NCI-H2029 treated with DMSO at 0.1 percent for 48 hours (cell line): ENCODE results near the gene UBE2O.

Source experiments
- DNase-seq: peaks from one replicate; lab custom pipeline; 2025; lab: John Stamatoyannopoulos, UW

UBE2O gene

DNA sequence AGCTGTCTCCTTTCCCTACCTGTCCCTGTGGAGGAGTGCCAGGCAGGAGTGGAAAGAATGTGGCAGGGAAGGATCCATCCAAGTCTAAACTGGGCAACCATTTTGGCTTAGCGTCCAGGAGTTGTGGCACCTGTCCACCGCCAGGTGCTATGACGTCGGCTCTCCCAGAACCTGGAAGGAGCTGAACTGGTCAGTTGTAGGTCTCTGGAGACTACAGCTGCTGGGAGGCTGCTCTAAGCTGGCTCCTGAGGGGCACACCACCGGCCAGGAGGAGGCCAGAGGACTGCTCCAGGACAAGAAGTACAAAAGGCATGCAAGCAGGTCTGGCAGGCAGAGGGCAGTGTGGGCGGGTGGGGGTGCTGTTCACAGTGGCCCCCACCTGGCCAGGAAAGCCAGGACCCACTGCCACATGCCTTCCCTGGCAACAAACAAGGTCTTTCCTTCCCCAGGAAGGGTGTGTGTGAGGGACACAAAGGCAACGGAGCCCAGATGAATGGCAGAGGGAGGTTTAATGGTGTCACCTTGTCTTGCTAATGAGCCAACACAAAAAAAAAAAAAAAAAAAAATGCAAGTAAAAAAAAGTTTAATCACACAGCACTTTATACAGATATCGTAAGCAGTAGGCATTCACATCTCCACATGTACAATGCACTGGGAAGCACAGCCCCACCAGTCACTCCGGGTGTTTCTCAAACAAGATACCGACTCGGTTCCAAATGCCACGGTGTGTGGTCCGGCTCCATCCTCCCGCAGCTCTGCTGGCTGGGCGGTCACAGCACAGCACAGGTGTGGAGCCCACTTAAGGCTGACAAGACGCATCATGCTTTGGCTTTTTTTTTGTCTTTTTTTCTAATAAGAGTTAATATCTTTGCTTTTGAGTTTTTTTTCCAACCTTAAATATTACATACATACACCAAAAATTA, 63.7 kb downstream of the UBE2O start:
- no peak for DNase-seq

DNA sequence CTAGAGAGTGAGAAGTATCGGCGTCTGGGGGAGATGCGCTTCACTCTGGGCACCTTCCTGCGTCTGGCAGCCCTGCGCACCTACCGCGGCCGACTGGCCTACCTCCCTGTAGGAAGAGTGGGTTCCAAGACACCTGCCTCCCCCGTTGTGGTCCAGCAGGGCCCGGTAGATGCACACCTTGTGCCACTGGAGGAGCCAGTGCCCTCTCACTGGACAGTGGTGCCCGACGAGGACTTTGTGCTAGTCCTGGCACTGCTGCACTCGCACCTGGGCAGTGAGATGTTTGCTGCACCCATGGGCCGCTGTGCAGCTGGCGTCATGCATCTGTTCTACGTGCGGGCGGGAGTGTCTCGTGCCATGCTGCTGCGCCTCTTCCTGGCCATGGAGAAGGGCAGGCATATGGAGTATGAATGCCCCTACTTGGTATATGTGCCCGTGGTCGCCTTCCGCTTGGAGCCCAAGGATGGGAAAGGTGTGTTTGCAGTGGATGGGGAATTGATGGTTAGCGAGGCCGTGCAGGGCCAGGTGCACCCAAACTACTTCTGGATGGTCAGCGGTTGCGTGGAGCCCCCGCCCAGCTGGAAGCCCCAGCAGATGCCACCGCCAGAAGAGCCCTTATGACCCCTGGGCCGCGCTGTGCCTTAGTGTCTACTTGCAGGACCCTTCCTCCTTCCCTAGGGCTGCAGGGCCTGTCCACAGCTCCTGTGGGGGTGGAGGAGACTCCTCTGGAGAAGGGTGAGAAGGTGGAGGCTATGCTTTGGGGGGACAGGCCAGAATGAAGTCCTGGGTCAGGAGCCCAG, 65.8 kb downstream of the UBE2O start:
- DNase-seq = no peak

DNA sequence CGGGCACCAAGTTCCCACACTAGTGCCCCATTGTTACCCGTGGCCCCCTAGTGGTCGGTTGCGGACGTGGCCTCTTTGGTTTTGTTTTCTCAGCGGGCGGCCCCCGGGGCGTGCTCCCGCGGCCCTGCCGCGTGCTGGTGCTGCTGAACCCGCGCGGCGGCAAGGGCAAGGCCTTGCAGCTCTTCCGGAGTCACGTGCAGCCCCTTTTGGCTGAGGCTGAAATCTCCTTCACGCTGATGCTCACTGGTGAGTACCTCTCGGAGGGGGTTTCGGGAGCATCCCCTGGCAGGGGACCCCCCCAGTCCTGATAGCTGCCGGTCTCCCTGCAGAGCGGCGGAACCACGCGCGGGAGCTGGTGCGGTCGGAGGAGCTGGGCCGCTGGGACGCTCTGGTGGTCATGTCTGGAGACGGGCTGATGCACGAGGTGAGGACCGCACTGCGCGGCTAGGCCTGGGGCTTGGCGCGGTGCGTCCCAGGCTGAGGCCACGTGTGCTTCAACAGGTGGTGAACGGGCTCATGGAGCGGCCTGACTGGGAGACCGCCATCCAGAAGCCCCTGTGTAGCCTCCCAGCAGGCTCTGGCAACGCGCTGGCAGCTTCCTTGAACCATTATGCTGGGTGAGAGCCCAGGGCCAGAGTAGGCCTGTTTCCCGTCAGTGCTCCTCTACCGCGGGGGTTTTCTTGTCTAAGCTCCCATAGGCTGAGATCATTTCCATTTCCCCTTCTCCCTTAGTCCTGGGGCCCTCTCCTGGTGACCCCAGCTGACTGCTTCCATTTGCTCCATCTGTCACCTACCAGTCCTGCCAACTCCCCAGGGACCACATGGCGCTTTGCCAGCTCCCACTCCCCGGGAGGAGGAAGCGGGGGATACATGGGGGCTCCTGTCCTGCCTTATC, 66.8 kb downstream of the UBE2O start:
- DNase-seq = peak; percentile 21

DNA sequence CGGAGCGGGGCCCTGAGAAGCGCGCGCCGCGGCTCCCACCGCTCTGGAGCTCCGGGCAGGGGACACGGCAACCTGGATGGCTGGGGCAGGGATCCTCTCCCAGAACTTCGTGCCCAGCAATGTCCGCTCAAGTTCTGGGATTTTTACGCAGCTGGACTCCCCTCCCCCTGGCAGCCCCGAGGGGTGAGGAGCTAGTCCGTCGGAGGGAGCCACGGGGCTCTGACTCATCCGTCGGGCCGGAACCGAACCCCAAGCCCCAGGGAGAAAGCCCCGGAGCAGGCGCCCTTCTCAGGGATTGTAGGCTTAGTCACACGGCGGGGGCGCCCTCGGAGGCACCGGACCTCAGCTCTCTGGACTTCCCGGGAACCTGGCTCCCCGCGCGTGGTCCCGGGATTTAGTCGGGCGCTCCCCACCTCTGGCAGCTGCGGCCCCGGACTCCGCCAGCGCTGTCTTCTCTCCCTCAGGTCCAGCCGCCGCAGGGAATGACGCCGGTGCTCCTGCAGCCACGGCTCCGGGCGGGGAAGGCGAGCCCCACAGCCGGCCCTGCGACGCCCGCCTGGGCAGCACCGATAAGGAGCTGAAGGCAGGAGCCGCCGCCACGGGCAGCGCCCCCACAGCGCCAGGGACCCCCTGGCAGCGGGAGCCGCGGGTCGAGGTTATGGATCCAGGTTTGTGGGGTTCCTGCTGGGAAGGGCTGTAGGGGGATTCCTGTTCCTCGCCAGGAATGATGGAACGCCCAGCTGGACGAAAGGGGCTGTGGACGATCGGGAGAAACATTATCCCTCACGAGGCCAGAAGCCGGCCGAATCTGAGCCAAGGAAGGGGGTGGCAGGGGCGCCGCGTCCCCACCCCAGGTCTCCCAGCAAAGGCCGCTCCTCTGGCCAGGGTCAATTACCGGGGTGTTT, 67.7 kb downstream of the UBE2O start:
- no peak for DNase-seq

DNA sequence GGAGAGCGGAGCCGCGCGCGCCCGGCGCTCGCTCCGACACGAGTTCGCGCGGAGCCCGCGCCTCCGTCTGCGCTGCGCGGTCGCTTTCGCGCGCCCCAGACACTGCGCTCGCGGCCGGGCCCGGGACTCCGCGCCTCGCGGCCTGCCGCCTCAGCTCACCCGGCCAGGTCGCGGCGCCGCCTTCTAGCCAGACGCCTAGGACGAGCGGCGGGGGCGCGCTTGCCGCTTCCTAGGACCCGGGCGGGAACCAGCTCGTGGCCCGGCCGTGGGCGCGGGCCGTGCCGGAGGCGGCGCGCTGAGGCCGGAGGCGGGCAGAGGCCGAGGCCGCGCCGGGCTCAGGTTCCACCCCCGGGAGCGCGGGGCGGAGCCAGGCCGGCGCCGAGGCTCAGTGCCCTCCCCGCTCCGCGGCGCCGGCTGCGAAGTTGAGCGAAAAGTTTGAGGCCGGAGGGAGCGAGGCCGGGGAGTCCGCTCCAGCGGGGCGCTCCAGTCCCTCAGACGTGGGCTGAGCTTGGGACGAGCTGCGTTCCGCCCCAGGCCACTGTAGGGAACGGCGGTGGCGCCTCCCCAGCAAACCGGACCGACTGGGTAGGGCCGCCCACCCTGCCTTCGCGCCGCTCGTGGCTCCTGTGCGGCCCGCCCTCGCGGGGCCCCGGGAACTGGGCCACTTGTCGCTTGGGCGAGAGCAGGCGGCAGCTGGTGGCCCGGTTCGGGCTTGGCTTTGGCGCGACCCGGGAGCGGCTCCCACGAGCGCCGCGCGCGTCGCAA, 68.5 kb downstream of the UBE2O start, which contains the start of gene SPHK1:
SPHK1 (plus strand) TSS at position 388 of the 765 bp plus-strand sequence. CDS start 1,036 bp downstream, outside the sequence.
- DNase-seq = no peak

DNA sequence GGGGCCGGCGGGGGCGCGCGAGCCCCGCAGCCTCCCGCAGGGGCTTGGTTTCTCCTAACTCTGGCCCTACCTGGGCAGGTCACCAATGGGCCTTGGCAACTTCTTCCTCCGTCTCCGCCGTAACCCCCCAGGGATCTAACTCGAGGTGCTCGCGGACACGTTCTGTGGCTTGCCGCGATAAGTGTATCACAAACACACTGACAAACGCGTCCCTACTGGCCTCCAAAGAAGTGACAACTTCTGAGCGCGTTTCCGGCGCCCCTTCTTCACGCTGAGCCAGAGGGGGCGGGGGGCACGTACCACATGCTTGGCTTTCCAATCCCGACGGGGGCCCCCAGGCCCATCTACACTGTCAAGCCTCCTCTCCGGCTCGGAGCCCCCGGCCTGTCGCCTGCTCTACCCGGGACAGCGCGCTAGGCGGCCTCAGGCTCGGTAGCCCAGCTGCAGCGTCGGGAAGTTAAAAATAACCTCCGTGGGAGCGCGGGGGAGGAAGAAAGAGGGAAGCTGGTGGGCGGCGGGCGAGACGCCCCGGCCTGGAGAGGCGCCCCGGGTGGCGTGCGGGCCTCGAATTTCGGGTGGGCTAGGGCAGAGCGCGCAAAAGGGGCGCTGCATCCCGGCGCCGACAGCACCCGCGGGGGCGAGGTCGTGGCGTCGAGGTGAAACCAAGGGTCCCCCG, 69.3 kb downstream of the UBE2O start:
- DNase-seq = no peak

DNA sequence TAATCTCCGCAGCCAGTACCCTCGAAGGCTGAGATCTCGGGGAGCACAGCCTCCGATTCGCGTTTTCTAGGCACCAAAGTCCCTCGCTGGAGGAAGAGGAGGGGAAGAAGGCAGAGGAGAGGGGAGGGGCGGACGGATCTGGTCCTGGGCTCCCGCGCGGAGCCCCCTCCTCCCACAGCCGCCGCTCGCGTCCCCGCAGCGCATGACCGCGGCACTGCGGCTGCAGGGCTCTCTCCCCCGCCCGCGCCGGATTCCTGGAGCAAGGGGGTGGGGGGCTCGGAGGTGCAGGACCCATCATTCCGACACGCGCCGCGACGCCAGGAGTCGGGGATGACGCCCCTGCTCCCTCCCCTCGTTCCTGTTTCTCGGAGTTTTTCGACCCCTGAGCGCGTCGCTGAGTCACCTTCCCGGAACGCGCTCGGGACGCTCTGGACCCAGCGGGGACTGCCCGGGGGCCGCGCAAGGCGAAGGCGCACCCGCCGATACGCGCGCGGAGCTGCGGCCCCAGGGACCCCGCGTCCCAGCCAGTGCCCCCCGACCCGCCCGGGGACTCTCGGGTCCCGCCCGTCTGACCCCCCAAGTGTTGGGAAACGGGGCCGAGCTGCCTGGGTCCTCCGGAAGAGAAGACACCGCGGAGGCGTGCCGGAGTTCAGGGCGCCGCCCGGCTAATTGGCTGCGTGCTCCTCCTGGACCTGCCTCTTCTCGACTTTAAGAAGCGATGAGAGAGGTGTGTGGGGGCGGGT, 70.0 kb downstream of the UBE2O start:
- DNase-seq = no peak

DNA sequence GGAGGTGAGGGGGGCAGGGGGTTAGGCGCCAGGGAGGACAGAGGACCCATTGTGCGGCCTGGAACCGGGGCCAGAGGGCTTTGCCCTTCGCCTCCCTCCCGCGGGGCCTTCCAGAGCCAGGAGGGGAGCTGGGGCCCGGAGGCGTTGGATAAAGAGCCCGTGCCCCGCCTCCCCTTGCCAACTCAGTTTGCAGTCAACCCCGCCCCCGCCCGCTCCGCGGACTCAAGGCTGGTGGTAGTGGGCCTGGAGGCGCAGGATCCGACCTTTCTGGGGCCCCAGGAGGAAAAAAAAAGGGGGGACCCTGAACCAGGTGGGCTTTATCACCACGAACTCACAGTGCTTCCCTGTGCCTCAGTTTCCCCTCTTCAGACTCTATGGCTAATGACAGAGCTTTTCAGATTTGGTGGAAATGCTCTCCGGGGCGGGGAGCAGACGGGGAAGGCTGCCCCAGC, 70.6 kb downstream of the UBE2O start:
- no peak for DNase-seq

DNA sequence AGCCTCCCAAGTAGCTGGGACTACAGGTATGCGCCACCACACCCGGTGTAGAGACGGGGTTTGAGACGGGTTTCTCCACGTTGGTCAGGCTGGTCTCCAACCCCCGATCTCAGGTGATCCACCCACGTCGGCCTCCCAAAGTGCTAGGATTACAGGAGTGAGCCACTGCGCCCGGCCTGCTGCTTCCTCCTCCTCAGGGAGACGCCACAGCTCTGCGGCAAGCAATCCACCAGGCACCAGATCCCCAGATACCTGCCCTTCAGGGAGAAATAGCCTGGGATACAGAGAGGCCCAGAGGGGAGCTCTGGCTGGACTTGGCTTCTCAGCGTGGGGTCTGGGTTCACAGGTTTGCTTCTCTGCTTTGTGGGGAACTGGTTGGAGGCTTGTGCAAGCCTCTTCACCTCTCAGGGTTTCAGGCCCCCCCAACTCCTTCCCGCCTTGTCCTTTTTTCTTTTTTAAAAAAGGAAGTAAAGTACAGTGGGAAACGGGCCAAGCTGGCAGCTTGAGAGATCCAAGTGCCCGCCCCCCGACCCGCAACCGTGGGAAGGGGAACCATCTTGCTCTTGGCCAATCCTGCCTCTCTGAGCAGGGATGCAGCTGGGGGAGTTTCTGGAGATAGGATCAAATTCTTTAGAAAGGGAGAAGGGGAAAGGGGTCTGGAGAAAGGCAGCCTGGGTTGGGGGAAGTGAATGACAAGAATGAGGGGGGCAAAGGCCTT, 71.2 kb downstream of the UBE2O start:
- DNase-seq = no peak

DNA sequence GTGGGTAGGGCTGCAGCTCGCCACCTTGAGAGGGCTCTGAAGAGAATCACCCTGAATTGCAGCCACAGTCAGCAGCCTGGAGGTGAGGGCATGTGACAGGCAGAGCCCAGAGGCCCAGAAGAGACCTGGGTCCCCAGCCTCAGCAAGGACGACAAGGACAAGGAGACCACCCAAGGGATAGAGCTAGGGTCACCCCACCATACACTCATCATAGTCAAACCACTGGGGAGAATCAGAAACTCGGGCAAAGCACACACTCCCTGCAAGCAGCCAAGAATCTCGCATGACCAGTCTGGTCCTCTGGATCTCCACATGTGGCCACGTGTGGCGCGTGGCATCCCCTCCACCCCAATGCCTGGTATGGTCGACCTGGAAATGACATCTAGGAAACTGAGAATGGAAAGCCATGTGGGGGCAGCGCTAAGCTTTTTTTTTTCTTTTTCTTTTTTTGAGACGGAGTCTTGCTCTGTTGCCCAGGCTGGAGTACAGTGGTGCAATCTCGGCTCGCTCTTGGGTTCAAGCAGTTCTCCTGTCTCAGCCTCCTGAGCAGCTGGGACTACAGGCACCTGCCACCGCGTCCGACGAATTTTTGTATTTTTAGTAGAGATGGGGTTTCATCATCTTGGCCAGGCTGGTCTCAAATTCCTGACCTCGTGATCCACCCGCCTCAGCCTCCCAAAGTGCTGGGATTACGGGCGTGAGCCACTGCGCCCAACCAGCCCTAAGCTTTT, 73.1 kb downstream of the UBE2O start:
- no peak for DNase-seq

DNA sequence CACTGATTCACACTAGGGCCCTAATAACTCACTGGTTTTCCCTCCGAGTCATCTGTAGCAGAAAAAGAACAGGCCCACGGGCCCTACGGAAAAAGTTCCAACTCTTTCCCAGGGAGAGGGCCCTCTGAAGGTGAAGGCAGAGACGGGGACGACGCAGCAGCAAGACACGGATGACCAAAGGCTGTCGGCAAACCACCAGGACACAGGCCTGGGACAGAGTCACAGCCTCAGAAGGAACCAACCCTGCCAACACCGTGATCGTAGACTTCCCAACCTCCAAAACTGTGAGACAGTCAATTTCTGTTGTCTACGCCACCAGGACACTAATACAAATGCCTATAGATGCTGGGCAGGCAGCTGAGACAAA, 73.7 kb downstream of the UBE2O start:
- no peak for DNase-seq

DNA sequence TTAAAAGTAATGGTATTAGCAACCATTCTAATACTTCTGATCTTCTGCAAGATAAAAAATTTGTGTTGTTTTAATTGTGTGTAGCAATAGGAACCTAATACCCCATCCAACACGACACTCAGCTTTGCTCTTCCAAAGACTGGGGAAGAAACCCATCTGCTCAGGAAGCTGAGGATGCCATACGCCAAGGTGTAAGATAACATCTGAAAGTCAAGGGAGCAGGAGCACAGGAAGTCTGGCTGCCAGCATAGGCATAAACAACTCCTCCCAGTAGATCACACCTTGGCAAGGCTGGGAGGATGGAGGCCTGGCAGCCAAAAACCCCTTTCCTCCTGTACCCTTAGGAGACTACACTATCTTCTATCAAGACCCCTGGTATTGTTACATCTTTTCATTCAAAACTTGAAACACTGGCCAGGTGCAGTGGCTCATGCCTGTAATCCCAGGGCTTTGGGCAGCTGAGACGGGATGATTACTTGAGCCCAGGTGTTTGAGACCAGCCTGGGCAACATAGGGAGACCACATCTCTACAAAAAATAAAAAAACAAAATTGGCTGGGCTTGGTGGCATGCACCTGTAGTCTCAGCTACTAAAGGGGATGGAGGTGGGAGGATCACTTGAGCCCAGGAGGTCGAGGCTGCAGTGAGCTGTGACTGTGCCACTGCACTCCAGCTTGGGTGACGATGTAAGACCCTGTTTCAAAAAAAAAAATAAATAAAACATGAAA, 74.2 kb downstream of the UBE2O start:
- DNase-seq = no peak

DNA sequence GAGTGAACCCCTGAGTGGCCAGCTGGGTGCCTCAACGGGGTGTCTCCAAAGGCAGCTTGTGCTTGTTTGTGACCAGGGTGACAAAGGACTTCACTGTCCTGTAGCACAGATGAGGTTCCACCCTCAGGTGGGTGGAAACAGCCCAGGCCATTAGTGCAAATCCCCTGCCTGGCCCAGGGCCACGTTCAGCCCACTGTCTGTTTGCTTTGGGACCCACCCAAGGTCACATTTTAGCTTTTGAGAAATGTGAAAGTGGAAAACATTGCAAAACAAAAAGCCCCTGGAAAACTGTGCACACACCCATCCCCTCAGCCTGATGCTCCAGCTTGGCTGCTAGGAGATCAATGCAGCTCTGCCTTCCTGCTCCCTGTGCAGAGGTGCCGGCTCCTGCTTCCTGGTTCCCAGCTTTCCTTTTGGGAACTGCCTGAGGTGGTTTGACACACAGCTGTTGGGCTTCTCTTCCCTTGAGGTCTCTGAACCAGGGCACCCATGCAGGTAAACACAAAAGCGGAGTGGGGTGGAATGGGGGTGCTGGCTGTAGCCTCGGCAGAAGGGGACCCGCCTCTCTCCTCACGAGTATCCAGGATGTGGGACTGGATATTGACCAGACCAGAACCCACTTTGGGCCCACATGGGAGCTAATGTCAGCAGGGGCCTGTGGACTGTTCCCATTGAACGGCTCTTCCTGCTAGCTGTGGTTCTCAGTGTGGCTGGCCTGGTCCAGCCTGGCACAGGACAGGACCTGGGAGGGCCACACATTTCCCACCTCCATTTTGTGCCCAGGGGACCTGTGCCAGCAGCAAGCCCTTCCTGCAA, 76.4 kb downstream of the UBE2O start:
- no peak for DNase-seq

DNA sequence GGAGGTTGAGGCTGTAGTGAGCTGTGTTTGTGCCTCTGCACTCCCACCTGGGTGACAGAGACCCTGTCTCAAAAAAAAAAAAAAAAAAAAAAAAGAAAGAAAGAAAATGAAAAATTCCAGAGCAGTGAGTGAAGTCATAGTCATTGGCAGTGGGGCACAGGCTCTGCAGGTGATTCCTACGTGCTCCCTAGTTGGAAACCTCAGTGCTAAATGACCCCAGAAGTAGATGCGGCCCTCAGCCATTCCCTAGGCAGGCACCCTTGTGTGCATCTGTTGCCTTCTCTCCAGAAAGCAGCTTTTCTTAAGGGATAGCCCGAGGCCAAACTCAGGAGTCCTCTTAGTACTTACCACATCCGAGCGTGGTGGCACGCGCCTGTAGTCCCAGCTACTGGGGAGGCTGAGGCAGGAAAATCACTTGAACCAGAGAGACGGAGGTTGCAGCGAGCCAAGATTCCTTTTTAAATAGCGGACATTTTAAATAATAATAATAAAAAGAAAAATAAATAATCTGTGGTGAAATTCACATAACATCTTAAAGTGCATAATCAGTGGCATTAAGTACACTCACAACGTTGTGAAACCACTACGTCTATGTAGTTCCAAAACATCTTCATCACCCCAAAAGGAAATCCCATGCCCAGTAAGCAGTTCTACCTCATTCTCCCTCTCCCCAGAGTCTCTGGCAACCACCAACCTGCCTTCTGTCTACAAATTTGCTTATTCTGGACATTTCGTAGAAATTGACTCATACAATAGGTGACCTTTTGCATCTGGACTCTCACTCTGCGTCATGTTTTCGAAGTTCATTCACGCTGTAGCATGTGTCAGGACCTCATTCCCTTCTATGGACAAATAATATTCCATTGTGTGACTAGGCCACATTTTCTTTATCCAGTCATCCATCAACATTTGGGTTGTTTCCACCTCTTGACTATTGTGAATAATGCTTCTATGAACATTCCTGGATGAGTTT, 81.0 kb downstream of the UBE2O start:
- DNase-seq = no peak
